SW 1271 (cell line): ENCODE measurements around the gene STOML1.
"Not testable (repeated sequence)": the region's sequence is repeated elsewhere in the genome, so short reads cannot be mapped to it uniquely, and the experiment has no call there.

Source experiments
- DNase-seq, 2 experiments: peaks; one replicate each; lab custom pipeline; 2025; lab: John Stamatoyannopoulos, UW

STOML1 gene

GRCh38 chr15:73987250-73987649 is 4.8 kb downstream of the STOML1 start:
- DNase-seq: no peak

DNA sequence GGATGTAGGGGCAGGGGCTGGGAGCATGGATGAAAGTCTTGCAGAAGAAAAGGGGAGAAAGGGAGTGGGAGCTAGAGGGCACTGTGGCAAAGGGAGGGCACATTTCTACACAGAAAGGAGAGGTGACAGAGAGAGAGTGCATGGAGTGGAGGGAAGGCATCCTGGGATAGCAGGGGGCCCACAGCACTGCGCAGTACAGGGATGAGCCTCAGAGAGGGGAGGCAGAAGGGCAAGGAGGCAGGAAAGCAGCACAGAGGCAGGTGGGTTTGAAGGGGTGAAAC is 5.4 kb downstream of the STOML1 start:
- no peak for DNase-seq

- DNase-seq: no peak
Measured at GRCh38 chr15:73986055-73986775, 5.9 kb downstream of the STOML1 start.

- no peak for DNase-seq
Measured at GRCh38 chr15:73985101-73985873, 6.8 kb downstream of the STOML1 start.

DNA sequence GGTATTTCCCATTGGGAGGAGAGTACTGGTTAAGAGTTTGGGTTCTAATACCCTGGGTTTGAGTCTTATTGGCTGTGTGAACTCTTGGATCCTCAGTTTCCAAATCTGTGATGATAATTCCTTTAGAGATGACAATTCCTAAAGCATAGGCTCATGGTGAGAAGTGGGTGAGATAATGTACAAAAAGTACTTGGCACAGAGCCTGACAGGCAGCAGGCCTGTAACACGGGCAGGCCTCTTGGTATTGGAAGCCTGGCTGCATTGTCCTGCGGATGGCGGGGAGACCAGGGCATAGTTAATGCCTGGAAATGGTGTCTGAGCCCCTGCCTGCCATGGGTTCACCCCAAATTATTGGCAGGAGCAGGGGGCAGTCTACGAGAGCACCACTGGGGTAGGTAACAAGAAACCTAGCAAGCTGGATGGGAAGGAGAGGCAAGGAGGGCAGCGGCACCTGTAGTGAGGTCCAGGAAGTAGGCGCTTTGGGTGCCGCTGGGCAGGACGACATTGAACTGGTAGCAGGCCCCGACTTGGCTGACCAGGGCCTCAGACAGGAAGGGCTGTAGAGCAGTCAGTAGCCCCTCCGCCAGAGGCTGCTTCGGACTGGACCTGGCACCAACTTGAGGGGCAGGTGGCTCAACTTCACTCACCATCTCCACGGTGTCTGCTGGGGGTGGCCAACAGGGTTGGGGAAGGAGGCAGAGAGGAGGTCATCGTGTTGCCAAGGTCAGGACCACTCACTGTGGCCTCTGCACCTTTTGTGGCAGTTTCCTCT is 7.7 kb downstream of the STOML1 start:
- DNase-seq: no peak

GRCh38 chr15:73983773-73984172 is 8.3 kb downstream of the STOML1 start:
- no peak for DNase-seq

DNA sequence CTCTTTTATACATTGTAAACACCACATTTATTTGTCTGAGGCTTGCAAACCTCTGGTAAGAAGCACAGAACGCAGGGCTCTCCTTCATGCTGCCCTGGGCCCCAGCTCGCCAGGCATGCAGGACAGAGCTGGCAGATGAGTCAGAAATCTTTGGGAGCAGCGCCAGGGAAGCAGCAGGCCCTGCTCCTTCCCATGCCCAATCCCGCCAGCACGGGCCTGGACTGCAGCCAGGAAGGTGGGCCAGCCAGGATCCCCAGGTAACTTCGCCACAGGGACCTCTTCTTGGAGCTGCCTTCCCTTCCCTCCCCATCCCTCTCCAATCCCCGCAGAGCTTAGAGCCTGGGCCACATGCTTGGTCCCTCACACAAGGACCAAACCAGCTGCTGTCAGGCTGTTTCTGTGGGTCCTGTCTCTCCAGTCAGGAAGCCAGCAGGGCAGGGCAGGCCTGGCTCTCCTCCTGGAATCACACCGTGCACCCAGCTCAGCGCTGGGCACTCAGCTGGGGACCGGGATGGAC is 8.8 kb downstream of the STOML1 start:
- peak in 1 of 2 experiments; percentile 48 for DNase-seq

DNA sequence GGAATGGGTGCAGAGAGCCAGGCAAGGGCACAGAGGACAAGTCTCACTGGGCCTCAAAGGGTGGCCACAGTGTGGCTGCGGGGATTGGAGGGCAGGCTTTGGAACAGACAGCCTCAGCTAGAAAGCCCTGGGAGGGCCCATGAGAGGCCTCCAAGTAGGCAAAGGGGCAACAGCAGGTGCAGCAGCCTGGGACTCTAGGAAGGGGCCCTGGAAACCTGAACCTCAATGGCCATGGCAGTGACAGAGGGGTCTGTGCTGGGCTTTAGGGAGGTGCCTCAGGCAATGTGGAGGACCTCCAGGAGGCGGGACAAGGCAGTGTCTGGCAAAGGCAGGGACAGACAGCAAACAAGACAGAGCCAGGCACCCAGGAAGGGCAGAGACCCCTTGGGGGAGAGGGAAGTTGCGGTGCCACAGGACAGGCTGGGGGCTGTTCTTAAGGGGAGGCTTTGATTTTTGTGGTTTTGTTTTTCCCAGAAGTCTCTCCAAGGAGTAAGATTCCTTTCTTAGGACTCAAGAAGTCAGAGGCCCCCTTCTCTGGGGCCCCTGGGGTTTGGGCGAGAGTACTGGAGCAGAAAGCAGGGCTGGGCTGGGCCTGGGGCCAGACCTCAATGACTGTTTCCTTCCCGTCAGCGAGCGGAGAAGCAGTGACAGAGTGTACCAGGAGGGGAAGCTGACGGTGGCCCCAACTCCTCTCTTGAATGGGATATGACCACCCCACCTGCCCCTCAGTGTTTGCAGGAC is 9.7 kb downstream of the STOML1 start:
- DNase-seq: peak in 1 of 2 experiments; percentile 39

GRCh38 chr15:73981761-73982221 is 10.3 kb downstream of the STOML1 start:
- no peak for DNase-seq

GRCh38 chr15:73979636-73980035 is 12.5 kb downstream of the STOML1 start:
- DNase-seq: no peak

- no peak for DNase-seq
Measured at GRCh38 chr15:73978896-73979295, 13.2 kb downstream of the STOML1 start.

- DNase-seq: not testable (repeated sequence)
Measured at GRCh38 chr15:73975440-73976125, 16.5 kb downstream of the STOML1 start.

DNA sequence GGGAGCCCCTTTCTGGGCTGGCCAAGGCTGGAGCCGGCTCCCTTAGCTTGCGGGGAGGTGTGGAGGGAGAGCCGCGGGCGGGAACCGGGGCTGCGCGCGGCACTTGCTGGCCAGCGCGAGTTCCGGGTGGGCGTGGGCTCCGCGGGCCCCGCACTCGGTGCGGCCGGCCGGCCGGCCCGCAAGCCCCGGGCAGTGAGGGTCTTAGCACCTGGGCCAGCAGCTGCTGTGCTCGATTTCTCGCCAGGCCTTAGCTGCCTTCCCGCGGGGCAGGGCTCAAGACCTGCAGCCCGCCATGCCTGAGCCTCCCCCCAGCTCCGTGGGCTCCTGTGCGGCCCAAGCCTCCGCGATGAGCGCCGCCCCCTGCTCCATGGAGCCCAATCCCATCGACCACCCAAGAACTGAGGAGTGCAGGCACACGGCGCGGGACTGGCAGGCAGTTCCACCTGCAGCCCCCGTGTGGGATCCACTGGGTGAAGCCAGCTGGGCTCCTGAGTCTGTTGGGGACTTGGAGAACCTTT is 18.4 kb downstream of the STOML1 start:
- not testable (repeated sequence) for DNase-seq

DNA sequence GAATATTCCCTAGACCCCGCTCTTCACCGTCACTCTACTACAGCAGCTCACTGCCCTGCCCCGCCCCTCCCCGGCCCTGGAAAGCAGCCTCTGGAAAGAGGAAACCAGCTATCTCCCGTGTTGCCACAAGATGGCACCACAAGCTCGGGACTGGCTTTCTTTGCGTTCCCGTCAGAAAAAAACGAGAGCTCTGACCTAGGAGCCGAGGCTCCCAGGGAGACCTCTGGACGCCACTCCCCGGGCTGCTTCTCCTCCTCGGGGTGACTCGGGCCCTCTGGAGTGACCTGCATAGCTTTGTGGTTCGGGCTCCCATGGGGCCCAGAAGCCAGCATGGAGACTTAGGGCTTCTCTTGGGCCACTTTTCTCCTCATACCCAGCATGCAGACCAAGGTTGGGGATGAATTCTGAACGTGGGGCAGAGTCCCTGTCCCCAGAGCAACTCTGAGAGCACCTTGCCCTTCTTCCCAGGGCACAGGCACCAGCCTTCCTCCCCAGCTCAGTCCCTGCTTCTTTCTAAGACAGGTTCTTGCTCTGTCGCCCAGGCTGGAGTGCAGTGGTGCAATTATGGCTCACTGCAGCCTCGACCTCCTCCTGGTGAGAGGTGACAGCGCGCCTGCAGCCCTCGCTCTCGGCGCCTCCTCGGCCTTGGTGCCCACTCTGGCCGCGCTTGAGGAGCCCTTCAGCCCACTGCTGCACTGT is 19.0 kb downstream of the STOML1 start:
- DNase-seq: peak in 1 of 2 experiments; percentile 75

DNA sequence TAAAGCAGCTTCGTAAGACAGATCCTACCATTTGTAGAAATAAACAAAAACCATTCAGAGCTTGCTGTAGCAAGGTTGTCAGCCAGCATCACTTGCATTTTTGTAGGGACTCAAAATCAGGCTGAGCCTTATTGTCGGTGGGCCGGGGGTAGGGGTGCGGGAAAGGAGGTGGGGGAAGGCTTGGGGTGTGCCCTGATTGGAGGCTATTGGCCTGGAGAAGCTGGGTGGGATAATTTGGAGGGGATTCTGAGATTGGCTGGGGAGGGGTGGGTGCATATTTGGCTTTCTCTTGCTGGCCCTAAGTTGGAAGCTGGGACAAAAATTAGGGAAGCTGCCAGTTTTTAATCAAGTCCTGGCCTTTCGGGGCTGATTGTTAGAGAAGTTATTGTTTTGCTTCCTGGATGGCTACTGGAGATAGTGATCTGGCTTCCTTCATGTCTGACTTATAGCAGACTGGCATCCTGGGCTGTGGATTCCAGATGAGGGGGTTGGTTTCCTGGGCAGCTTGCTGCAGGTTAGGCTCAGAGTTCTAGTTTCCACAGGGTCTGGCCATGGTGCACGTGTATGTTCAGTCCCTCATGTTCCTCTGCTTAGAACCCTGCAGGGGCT is 22.8 kb downstream of the STOML1 start:
- no peak for DNase-seq

- no peak for DNase-seq
Measured at GRCh38 chr15:73968461-73968860, 23.6 kb downstream of the STOML1 start.

- DNase-seq: no peak
Measured at GRCh38 chr15:73965758-73966113, 26.4 kb downstream of the STOML1 start.

- DNase-seq: no peak
Measured at GRCh38 chr15:73965094-73965757, 26.9 kb downstream of the STOML1 start.

DNA sequence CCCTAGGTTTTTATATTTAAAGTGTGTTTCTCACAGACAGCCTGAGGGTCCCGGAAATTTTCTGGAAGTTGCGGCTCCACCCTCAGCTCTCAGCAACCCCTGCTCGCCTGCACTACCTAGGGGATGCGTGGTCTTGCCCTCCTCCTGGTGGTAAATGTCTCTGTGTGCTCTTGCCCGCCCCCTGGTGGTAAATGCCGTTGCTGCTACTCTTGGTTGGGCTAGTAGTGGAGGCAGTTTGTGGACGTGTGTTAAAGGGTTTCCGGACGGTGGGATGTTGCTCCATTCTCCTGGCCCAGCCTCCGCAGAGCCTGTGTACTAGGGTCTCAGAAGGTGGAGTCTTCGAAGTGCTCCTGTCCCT is 27.4 kb downstream of the STOML1 start:
- peak; percentile 35 to 52 for DNase-seq

- no peak for DNase-seq
Measured at GRCh38 chr15:73962433-73962832, 29.7 kb downstream of the STOML1 start.
